B cell (primary cell): ENCODE results near the gene DOCK3.

ENCODE experiments used
- EZH2 ChIP-seq: IDR thresholded peaks from 2 replicates; pipeline ENCODE4 v1.6.1; 2012; ENCODE audit warnings: borderline replicate concordance, low read depth, mild to moderate bottlenecking, moderate library complexity, low read length; ENCODE audit not compliant: insufficient read depth, poor library complexity, severe bottlenecking
- TF ChIP-seq, protein P1 (sequence below): fragments of 200-600 bp; IDR thresholded peaks from one replicate; pipeline ENCODE4 v1.8.0; 2022; ENCODE audit warnings: antibody characterized with exemption, mild to moderate bottlenecking

GRCh38 chr3:50651445-50651844 lies 23.3 kb upstream of the DOCK3 start:
- TF ChIP-seq, protein P1, sequence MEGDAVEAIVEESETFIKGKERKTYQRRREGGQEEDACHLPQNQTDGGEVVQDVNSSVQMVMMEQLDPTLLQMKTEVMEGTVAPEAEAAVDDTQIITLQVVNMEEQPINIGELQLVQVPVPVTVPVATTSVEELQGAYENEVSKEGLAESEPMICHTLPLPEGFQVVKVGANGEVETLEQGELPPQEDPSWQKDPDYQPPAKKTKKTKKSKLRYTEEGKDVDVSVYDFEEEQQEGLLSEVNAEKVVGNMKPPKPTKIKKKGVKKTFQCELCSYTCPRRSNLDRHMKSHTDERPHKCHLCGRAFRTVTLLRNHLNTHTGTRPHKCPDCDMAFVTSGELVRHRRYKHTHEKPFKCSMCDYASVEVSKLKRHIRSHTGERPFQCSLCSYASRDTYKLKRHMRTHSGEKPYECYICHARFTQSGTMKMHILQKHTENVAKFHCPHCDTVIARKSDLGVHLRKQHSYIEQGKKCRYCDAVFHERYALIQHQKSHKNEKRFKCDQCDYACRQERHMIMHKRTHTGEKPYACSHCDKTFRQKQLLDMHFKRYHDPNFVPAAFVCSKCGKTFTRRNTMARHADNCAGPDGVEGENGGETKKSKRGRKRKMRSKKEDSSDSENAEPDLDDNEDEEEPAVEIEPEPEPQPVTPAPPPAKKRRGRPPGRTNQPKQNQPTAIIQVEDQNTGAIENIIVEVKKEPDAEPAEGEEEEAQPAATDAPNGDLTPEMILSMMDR, result no peak
- no peak for TF ChIP-seq EZH2
